ENCODE results near the gene SUGP1.

The SUGP1 gene, protein sequence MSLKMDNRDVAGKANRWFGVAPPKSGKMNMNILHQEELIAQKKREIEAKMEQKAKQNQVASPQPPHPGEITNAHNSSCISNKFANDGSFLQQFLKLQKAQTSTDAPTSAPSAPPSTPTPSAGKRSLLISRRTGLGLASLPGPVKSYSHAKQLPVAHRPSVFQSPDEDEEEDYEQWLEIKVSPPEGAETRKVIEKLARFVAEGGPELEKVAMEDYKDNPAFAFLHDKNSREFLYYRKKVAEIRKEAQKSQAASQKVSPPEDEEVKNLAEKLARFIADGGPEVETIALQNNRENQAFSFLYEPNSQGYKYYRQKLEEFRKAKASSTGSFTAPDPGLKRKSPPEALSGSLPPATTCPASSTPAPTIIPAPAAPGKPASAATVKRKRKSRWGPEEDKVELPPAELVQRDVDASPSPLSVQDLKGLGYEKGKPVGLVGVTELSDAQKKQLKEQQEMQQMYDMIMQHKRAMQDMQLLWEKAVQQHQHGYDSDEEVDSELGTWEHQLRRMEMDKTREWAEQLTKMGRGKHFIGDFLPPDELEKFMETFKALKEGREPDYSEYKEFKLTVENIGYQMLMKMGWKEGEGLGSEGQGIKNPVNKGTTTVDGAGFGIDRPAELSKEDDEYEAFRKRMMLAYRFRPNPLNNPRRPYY

DNA sequence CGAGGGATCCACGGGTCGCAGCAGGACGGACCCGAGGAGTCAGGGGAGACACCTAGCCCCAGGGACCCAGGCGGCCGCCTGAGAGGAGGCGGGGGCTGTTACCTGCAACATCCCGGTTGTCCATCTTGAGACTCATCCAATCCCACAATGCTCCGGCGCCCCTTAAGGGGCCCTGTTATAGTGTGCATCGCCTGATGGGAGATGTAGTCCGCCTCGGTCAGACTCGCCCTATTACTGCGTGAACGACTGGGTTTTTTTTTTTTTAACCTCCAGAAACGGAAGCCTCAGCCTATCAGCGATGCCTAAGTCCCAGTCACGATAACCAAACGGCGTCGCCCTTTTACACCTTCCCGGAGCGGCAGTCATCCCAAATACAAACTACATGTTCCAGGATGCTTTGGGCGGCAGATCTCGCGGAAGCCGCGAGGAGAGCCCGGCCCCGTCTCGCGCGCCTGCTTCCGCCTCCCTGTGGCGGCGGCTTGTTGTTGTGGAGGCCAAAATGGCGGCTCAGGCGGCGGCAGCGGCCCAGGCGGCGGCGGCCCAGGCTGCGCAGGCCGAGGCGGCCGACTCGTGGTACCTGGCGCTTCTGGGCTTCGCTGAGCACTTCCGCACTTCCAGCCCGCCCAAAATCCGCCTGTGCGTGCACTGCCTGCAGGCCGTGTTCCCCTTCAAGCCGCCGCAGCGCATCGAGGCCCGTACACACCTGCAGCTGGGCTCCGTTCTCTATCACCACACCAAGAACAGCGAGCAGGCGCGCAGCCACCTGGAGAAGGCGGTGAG, at the start of gene SUGP1, which contains the start of gene MAU2:
TSS of gene SUGP1 (minus strand) at position 149 of the 780 bp plus-strand sequence. CDS start at position 136, 13 bp downstream.
TSS of gene MAU2 (plus strand) at position 469 of the 780 bp plus-strand sequence. CDS start at position 500, 31 bp downstream.
- peak within 1 kb of the TSS; percentile 78 for H3K4me3 ChIP-seq (ENCODE audit: low read depth, low read length)
- TF ChIP-seq, protein P1, sequence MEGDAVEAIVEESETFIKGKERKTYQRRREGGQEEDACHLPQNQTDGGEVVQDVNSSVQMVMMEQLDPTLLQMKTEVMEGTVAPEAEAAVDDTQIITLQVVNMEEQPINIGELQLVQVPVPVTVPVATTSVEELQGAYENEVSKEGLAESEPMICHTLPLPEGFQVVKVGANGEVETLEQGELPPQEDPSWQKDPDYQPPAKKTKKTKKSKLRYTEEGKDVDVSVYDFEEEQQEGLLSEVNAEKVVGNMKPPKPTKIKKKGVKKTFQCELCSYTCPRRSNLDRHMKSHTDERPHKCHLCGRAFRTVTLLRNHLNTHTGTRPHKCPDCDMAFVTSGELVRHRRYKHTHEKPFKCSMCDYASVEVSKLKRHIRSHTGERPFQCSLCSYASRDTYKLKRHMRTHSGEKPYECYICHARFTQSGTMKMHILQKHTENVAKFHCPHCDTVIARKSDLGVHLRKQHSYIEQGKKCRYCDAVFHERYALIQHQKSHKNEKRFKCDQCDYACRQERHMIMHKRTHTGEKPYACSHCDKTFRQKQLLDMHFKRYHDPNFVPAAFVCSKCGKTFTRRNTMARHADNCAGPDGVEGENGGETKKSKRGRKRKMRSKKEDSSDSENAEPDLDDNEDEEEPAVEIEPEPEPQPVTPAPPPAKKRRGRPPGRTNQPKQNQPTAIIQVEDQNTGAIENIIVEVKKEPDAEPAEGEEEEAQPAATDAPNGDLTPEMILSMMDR (IDR thresholded peaks at IDR 0.05; ENCODE audit: borderline replicate concordance, insufficient read depth, low read depth, low read length): no peak

DNA sequence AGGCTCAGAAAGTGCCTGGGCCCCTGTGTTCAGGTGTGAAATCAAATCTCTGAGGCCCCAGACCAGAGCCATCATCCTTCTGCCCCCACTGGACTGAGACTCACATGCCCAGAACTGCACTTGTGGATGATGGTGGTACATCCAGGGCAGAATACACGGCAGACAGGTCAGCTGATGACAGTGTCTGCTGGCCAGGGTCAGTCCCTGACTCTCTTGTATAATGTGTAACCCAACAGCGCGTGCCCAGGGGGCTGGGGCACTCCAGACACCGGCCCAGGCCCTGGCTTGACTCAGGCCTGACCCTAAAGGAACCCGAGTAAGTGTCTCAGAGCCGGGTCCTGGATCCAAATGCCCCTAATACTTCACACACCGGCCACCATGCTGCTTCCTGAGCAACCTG, 47.8 kb upstream of the SUGP1 start:
- TF ChIP-seq, protein P1 (IDR thresholded peaks at IDR 0.05; ENCODE audit: borderline replicate concordance, insufficient read depth, low read depth, low read length): no peak
- no peak overlapping the region for H3K4me3 ChIP-seq (ENCODE audit: low read depth, low read length)

DNA sequence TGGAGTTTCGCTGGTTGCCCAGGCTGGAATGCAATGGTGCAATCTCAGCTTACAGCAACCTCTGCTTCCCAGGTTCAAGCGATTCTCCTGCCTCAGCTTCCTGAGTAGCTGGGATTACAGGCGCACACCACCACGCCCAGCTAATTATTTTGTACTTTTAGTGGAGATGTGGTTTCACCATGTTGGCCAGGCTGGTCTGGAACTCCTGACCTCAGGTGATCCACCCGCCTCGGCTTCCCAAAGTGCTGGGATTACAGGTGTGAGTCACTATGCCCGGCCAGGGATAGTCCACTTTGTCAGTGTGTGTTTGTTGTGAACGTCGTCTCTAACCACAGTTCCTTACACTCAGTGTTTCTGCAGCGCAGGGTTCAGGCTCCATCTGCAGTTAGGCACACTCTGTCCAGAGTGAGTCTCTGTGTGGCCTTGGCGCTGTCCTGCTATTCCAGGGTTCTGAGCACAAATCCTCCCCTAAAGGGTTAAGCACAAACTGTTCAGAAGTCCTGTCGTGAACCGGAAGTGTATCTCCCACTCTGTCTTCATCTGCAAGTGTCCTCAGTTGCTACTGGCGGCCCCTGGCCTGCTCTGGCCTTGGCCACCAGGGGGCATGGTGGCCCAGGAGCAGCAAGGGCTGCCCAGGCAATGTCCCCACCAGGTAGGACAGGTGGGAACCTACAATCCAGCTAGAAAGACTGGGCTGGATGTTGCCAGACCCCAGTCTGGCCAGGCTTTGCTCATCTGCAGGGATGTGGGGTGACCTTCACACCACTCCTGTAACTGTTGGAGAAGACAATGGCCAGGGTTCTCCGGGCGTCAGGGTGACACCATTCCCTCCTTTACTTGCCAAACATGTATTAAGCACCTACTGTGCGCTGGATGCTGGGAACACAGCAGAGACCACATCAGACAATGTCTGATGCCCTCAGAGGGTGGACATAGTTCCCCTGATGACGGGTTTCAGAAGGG, 46.4 kb upstream of the SUGP1 start:
- TF ChIP-seq, protein P1 (IDR thresholded peaks at IDR 0.05; ENCODE audit: borderline replicate concordance, insufficient read depth, low read depth, low read length): peak; percentile 97
- no peak overlapping the region for H3K4me3 ChIP-seq (ENCODE audit: low read depth, low read length)

DNA sequence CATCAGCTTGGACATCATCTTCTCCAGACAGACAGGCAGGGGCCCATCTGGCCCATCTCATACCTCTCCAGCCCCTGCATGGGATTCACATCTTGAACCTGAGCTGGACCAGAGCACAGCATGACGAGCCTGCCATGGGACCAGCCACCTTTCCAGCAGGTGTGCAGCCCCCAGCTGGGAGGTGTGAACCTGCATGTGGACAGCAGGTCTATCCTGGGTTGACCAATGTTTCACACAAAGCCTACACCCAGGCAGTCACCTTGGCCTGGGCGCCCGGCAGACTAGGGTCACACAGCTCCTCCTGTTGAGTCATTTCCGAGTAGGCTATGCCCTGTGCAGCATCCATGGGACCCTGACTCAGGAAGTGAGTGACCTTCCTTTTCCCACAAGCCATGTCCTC, 41.8 kb upstream of the SUGP1 start:
- no peak overlapping the region for H3K4me3 ChIP-seq (ENCODE audit: low read depth, low read length)
- TF ChIP-seq, protein P1 (IDR thresholded peaks at IDR 0.05; ENCODE audit: borderline replicate concordance, insufficient read depth, low read depth, low read length): no peak

DNA sequence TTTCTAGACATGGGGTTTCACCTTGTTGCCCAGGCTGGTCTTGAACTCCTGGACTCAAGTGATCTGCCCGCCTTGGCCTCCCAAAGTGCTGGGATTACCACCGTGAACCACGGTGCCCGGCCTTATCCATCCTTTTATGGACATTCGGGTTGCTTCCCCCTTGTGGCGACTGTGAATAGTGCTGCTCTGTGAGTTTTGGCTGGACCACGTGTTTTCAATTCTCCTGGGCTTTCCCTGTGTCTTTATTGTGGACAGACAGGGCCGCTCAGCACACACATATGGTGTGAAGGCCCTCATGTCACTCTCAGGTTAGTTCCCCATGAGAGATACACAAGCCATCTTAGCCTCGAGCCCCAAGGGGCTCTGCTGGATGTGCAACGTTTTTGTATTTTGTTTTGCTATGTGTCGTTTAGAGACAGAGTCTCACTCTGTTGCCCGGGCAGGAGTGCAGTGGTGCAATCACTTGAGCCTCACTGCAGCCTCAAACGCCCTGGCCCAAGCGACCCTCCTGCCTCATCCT, 40.8 kb upstream of the SUGP1 start:
- H3K4me3 ChIP-seq (ENCODE audit: low read depth, low read length): no peak overlapping the region
- TF ChIP-seq, protein P1 (IDR thresholded peaks at IDR 0.05; ENCODE audit: borderline replicate concordance, insufficient read depth, low read depth, low read length): peak; percentile 81
